ENCODE data around the gene GGACT. TPM values are rescaled to one million over a fixed set of nuclear protein-coding genes. Genes with fewer than 3 reads are reported as not detected.

The GGACT gene
- 4.5 TPM for total RNA-seq (2013)
- polyA plus RNA-seq: 1 to 10 TPM; 1.7 to 8.3 (median 6.5) TPM
- polyA minus RNA-seq: 1.1 and 2.2 TPM in 2 replicates
- total RNA-seq: 0 to 2.3 (median 1.9) reads per million in 11 experiments

DNA sequence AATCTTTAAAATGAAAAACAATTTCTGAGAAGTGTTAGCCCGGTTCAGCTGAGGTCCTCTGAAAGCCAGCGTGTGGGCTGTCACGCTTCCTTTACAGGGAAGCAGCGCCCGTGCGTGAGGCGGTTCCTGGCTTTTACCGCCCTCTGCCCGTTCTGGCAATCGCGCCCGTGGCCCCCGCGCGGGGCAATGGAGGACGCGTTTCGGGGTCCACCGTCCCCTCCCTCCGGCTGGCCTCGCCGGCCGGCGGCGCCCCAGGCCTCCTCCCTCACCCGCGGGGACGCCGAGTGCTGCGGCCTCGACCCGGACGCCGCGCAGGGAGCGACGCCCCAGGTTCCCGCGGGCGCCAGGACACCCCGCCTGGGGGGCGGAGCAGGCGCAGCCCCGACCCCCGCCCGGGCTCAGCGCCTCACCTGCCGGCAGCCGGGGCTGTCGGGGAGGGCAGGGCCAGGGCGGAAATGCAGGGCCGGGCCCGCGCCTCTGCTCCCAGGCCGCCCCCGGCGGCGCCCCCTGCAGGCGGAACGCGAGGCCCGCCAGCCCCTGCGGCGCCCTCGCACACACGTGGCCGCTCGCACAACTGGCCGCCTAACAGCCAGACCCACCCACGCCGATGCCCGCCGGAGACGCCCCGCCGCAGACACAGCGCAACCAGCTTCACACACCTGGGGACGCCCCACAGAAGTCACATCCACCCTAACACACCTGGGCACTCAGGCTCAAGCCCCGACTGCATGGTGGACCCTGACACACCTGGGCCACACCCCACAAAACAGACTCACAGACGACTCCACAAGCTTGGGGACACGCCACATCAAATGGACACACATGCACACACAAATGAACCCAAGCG lies at the start of gene GGACT:
Gene GGACT (minus strand): TSS at position 459 of the 847 bp plus-strand sequence. CDS start 56,198 bp downstream, outside the sequence.
- intact Hi-C loops (cut with micrococcal nuclease): no loop called here
- 12% methylated on average over 80 of the region's 82 CpGs for WGBS (ENCODE audit: insufficient coverage)
- H3K9me3 ChIP-seq (replicated peaks in 1 of 2; ENCODE audit: control insufficient read depth in 1 of 2, insufficient read depth in 1 of 2, low read length in 2 of 2): no peaks in the 10 kb centered on the region

DNA sequence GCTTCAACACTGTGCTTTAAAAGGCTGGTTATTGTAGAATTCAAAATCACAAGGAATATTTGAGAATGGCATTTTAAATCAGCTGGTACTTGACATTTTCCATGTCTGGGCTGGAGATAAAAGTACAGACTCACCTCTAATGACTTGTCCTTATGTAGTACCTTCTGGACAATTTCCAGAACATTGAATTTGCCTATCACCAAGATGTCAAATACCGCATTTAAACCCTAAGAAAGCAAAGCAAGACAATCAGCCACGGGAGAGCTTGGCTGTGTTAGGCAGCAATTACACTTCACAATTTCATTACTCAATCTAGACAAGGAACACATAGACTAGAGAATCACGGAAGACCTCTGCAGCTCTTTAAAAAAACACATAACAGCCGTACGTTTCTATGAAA lies 49.2 kb upstream of the GGACT start:
- H3K36me3 ChIP-seq (replicated peaks in 1 of 2; ENCODE audit: control insufficient read depth in 1 of 2, insufficient read depth in 2 of 2, low read length in 2 of 2): peaks cover 56 to 94% of the 10 kb centered on the region in 2 donors
- no peak for DNase-seq
- no peaks in the 10 kb centered on the region for H3K9me3 Mint-ChIP-seq
- no peaks in the 10 kb centered on the region for H4K20me1 ChIP-seq (ENCODE audit: insufficient read depth, low read length)
- H3K27me3 ChIP-seq (ENCODE audit: control insufficient read depth in 2 of 2, insufficient read depth in 2 of 2, low read length in 2 of 2): no peaks in the 10 kb centered on the region
- peaks cover 77 to 78% of the 10 kb centered on the region in 2 donors for H3K36me3 Mint-ChIP-seq
- intact Hi-C loops (cut with micrococcal nuclease): no loop called here
- H3K79me2 ChIP-seq (ENCODE audit: insufficient read depth, low read length): no peaks in the 10 kb centered on the region
- H3K4me1 ChIP-seq (ENCODE audit: control insufficient read depth in 1 of 2, insufficient read depth in 2 of 2, low read length in 2 of 2): no peaks in the 10 kb centered on the region
- H3K4me2 ChIP-seq (replicated peaks; ENCODE audit: extremely low read depth, low read length, poor library complexity, severe bottlenecking): no peak overlapping the region
- no peak overlapping the region for H3K27ac Mint-ChIP-seq
- peaks cover 0 to 2% (median 0%) of the 10 kb centered on the region in 3 donors for H3K27me3 Mint-ChIP-seq (ENCODE audit: low read depth in 3 of 3)
- H3K27ac ChIP-seq (ENCODE audit: low read depth in 1 of 2, low read length in 2 of 2): no peak overlapping the region
- TF ChIP-seq, protein P1, sequence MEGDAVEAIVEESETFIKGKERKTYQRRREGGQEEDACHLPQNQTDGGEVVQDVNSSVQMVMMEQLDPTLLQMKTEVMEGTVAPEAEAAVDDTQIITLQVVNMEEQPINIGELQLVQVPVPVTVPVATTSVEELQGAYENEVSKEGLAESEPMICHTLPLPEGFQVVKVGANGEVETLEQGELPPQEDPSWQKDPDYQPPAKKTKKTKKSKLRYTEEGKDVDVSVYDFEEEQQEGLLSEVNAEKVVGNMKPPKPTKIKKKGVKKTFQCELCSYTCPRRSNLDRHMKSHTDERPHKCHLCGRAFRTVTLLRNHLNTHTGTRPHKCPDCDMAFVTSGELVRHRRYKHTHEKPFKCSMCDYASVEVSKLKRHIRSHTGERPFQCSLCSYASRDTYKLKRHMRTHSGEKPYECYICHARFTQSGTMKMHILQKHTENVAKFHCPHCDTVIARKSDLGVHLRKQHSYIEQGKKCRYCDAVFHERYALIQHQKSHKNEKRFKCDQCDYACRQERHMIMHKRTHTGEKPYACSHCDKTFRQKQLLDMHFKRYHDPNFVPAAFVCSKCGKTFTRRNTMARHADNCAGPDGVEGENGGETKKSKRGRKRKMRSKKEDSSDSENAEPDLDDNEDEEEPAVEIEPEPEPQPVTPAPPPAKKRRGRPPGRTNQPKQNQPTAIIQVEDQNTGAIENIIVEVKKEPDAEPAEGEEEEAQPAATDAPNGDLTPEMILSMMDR (IDR thresholded peaks at IDR 0.05): no peak
- H3K9me3 ChIP-seq (replicated peaks in 1 of 2; ENCODE audit: control insufficient read depth in 1 of 2, insufficient read depth in 1 of 2, low read length in 2 of 2): no peaks in the 10 kb centered on the region
- H2AFZ ChIP-seq (ENCODE audit: insufficient read depth, low read depth, low read length, poor library complexity, severe bottlenecking): no peak overlapping the region
- 89% methylated on average over 2 of the region's 5 CpGs for WGBS (ENCODE audit: insufficient coverage)
- no peak overlapping the region for H3K4me3 ChIP-seq (replicated peaks in 1 of 3; ENCODE audit: low read depth in 2 of 3, low read length in 3 of 3)
- no peak overlapping the region for H3K4me3 Mint-ChIP-seq
- no peaks in the 10 kb centered on the region for H3K4me1 Mint-ChIP-seq
- H3K9ac ChIP-seq (ENCODE audit: insufficient read depth, low read length, poor library complexity, severe bottlenecking): no peak overlapping the region

More for the DNA sequence above, at the start of gene GGACT:
- Histone ChIP-seq H3K27ac (ENCODE audit: low read depth in 1 of 2, low read length in 2 of 2) (peak within 1 kb of the TSS in 1 of 2 donors; percentile 62), H3K27me3 (ENCODE audit: control insufficient read depth in 2 of 2, insufficient read depth in 2 of 2, low read length in 2 of 2) (no peaks in the 10 kb centered on the region), H3K79me2 (ENCODE audit: insufficient read depth, low read length) (no peaks in the 10 kb centered on the region), H3K9ac (ENCODE audit: insufficient read depth, low read length, poor library complexity, severe bottlenecking) (peak within 1 kb of the TSS; percentile 89), H3K36me3 (replicated peaks in 1 of 2; ENCODE audit: control insufficient read depth in 1 of 2, insufficient read depth in 2 of 2, low read length in 2 of 2) (no peaks in the 10 kb centered on the region), H3K4me1 (ENCODE audit: control insufficient read depth in 1 of 2, insufficient read depth in 2 of 2, low read length in 2 of 2) (peaks cover 9 to 11% of the 10 kb centered on the region in 2 donors), H3K4me2 (replicated peaks; ENCODE audit: extremely low read depth, low read length, poor library complexity, severe bottlenecking) (peak within 1 kb of the TSS; percentile 77), H2AFZ (ENCODE audit: insufficient read depth, low read depth, low read length, poor library complexity, severe bottlenecking) (peak within 1 kb of the TSS; percentile 85), H3K4me3 (replicated peaks in 1 of 3; ENCODE audit: low read depth in 2 of 3, low read length in 3 of 3) (peak within 1 kb of the TSS; percentile 43 to 79 (median 45)), H4K20me1 (ENCODE audit: insufficient read depth, low read length) (no peaks in the 10 kb centered on the region)
- TF ChIP-seq, protein P1 (IDR thresholded peaks at IDR 0.05): peak; percentile 85
- peak; percentile 38 to 56 (median 47) for DNase-seq
- Mint-ChIP-seq H3K27ac (peak within 1 kb of the TSS in 2 of 7 donors; percentile 46 to 60), H3K9me3 (no peaks in the 10 kb centered on the region), H3K27me3 (ENCODE audit: low read depth in 3 of 3) (peaks cover 3 to 6% (median 6%) of the 10 kb centered on the region in 3 donors), H3K4me1 (peaks cover 14% of the 10 kb centered on the region), H3K4me3 (peak within 1 kb of the TSS; percentile 84 to 91), H3K36me3 (no peaks in the 10 kb centered on the region)

All from CD14-positive monocyte (primary cell).